Transverse colon (tissue), 4 donors: ENCODE measurements around the gene PTPRN2. TPM values are rescaled to one million over a fixed set of nuclear protein-coding genes. Genes with fewer than 3 reads are reported as not detected.

Experiments used
- DNase-seq: peaks from one replicate; pipeline ENCODE4 v3.0.0-alpha.2; 2019
- H3K27ac ChIP-seq, 4 donors: fragments of 200-600 bp; sonication (generic); 2 replicates each; pipeline ENCODE4 v1.5.1; 2016 to 2018; ENCODE audit warnings: inconsistent platforms in 4 of 4
- H3K27me3 ChIP-seq: fragments of 200-600 bp; sonication (generic); 2 replicates; pipeline ENCODE4 v1.5.1; 2017; ENCODE audit warnings: inconsistent platforms
- H3K36me3 ChIP-seq, 4 donors: fragments of 200-600 bp; sonication (generic); 2 replicates each; pipeline ENCODE4 v1.5.1; 2017 to 2019; ENCODE audit warnings: inconsistent platforms in 4 of 4
- H3K4me1 ChIP-seq, 4 donors: fragments of 200-600 bp; sonication (generic); 2 replicates each; pipeline ENCODE4 v1.5.1; 2017 to 2020; ENCODE audit warnings: inconsistent platforms in 4 of 4
- H3K4me3 ChIP-seq, 4 donors: fragments of 200-600 bp; sonication (generic); 1 replicate in 1 of 4; 2 replicates in 3 of 4; pipeline versions ENCODE4 v1.5.1 to v1.6.1; 2017 to 2019; ENCODE audit warnings: inconsistent platforms in 4 of 4
- H3K9me3 ChIP-seq, 2 donors: fragments of 200-600 bp; sonication (generic); 2 replicates each; pipeline ENCODE4 v1.5.1; 2017 to 2019; ENCODE audit warnings: inconsistent platforms in 2 of 2
- EP300 ChIP-seq: sonication (generic); formaldehyde crosslinking; IDR thresholded peaks from one replicate; pipeline ENCODE4 v1.6.1; 2017; ENCODE audit warnings: antibody characterized with exemption, low read depth
- POLR2A ChIP-seq: fragments of 450-650 bp; IDR thresholded peaks from one replicate; pipeline ENCODE4 v1.6.1; 2016; ENCODE audit warnings: antibody characterized with exemption, mild to moderate bottlenecking, moderate library complexity
- POLR2AphosphoS5 ChIP-seq, 3 donors: sonication (generic); formaldehyde crosslinking; IDR thresholded peaks; one replicate each; pipeline ENCODE4 v1.6.1; 2016; ENCODE audit warnings: antibody characterized with exemption in 3 of 3
- WGBS, 2 donors: methylation state at CpG; one replicate each; pipeline ENCODE4 v1.1.5; 2018; ENCODE audit warnings: low coverage in 1 of 2; 5-methylcytosine and 5-hydroxymethylcytosine counted together
- in situ Hi-C, 4 donors: fragments of 200-750 bp; cut with MboI; loops; one replicate each; pipeline versions ENCODE4 v1.15.0 to v1.15.1; 2017; ENCODE audit warnings: low sequenced_read_pairs in 3 of 4, low pct_ligation_motif_present in 1 of 4, low pct_unique_long_range_greater_than_20kb in 1 of 4
- intact Hi-C: fragments of 100-400 bp; cut with DNase I; formaldehyde crosslinking; loops from one replicate; pipeline ENCODE4 v1.15.1; 2023; ENCODE audit warnings: low total_unique reads
- total RNA-seq, 4 donors: library from RNA; depleted of rRNA; stranded (reverse); fragments of >200 nt; gene quantifications; one replicate each; pipeline ENCODE4 v1.1.0, GENCODE V29; 2016
- TF ChIP-seq, protein P1 (sequence below), 5 experiments: fragments of 200-600 bp in 3 of 5; fragments of 450-650 bp in 2 of 5; sonication (generic) in 3 of 5; IDR thresholded peaks; 1 replicate in 2 of 5; 2 replicates in 3 of 5; pipeline ENCODE4 v1.5.1; 2016 to 2017; ENCODE audit warnings: antibody characterized with exemption in 5 of 5, inconsistent platforms in 3 of 5, mild to moderate bottlenecking in 2 of 5, moderate library complexity in 1 of 5

Gene PTPRN2
- total RNA-seq, 4 donors from 2014 or later = 15.4 to 31.1 (median 21.8) TPM

DNA sequence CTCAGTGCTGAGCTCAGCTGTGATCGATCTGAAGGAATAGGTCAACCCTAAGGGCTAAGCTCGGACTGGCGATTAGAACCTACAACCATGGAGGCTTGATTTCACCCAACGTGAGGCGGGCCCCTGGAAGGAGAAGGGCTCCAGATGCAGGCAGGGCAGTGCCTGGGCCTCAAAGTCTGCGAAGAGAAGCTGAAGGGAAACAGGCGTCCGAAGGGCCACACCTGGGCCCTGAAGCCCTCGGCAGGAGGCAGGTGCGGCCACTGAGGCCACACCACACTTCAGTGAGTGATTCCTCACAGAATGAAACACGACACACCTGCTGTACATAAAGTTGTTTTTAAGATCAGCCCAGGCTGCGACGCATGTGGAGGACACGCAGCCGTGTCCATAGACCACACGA is 198.7 kb downstream of the PTPRN2 start:
- H3K9me3 ChIP-seq = no peaks in the 10 kb centered on the region
- no peak overlapping the region for H3K4me3 ChIP-seq
- intact Hi-C loops (no loop called here), in situ Hi-C loops (no loop called here)
- no peaks in the 10 kb centered on the region for H3K27me3 ChIP-seq
- no peak for DNase-seq
- WGBS, 2 donors = 79 to 84% methylated on average over 6 to 16 of the region's 16 CpGs
- H3K27ac ChIP-seq = no peak overlapping the region
- TF ChIP-seq, protein P1, sequence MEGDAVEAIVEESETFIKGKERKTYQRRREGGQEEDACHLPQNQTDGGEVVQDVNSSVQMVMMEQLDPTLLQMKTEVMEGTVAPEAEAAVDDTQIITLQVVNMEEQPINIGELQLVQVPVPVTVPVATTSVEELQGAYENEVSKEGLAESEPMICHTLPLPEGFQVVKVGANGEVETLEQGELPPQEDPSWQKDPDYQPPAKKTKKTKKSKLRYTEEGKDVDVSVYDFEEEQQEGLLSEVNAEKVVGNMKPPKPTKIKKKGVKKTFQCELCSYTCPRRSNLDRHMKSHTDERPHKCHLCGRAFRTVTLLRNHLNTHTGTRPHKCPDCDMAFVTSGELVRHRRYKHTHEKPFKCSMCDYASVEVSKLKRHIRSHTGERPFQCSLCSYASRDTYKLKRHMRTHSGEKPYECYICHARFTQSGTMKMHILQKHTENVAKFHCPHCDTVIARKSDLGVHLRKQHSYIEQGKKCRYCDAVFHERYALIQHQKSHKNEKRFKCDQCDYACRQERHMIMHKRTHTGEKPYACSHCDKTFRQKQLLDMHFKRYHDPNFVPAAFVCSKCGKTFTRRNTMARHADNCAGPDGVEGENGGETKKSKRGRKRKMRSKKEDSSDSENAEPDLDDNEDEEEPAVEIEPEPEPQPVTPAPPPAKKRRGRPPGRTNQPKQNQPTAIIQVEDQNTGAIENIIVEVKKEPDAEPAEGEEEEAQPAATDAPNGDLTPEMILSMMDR (IDR thresholded peaks at IDR 0.05) = no peak
- TF ChIP-seq POLR2AphosphoS5 (IDR thresholded peaks at IDR 0.05) (no peak), POLR2A (no peak), EP300 (no peak)
- H3K4me1 ChIP-seq = no peaks in the 10 kb centered on the region
- H3K36me3 ChIP-seq = no peaks in the 10 kb centered on the region

DNA sequence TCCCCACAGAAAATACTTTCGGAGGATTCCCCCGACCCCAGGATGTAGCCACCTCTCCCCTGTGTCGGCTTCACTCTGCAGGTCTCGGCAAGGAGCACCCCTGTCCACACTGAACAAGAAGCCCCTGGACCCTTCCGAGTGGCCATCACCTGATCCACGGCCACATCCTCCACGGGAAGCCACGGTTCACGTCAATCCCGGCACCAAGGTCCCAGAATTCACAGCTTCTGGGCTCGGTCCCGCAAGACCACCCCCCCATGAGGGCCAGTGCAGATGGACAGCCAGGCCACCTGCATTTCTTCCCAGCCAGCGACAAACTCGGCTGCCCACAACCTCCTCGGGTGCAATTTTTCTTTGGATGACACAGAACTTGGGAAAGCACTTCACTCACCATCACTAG is 199.6 kb downstream of the PTPRN2 start:
- in situ Hi-C loops = no loop called here
- H3K27ac ChIP-seq = no peak overlapping the region
- no peaks in the 10 kb centered on the region for H3K36me3 ChIP-seq
- no peaks in the 10 kb centered on the region for H3K9me3 ChIP-seq
- H3K27me3 ChIP-seq = no peaks in the 10 kb centered on the region
- WGBS, 2 donors = 48 to 77% methylated on average over 2 to 15 of the region's 15 CpGs
- intact Hi-C loops = no loop called here
- no peaks in the 10 kb centered on the region for H3K4me1 ChIP-seq
- no peak overlapping the region for H3K4me3 ChIP-seq
- TF ChIP-seq POLR2AphosphoS5 (IDR thresholded peaks at IDR 0.05) (no peak), POLR2A (no peak), EP300 (no peak)
- TF ChIP-seq, protein P1 (IDR thresholded peaks at IDR 0.05) = no peak
- DNase-seq = no peak

DNA sequence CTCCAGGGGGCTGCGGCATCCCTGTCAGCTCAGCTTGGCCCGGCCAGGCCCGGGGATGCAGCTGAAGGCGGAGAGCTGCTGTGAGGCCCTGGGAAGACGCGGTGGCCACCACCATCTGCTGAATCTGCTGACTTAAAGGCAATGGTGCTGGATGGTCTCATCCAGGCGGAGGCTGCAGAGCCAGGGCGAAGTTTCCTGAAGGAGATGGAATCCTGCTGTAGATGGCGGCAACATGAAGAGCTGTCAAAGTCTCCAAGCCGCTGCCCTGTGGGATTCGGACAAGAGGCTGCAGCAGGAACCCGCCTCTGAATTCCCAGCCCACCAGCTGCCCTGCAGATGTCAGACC is 200.1 kb downstream of the PTPRN2 start:
- no peaks in the 10 kb centered on the region for H3K36me3 ChIP-seq
- no peaks in the 10 kb centered on the region for H3K4me1 ChIP-seq
- intact Hi-C loops (no loop called here), in situ Hi-C loops (no loop called here)
- no peak overlapping the region for H3K4me3 ChIP-seq
- 79% methylated on average over 12 of the region's 12 CpGs; no CpG with 5 or more reads in 1 of the 2 donors for WGBS, 2 donors
- no peaks in the 10 kb centered on the region for H3K9me3 ChIP-seq
- TF ChIP-seq, protein P1 (IDR thresholded peaks at IDR 0.05) = no peak
- TF ChIP-seq POLR2AphosphoS5 (IDR thresholded peaks at IDR 0.05) = no peak
- no peak for TF ChIP-seq EP300
- no peak for TF ChIP-seq POLR2A
- H3K27ac ChIP-seq = no peak overlapping the region
- H3K27me3 ChIP-seq = no peaks in the 10 kb centered on the region
- DNase-seq = no peak

DNA sequence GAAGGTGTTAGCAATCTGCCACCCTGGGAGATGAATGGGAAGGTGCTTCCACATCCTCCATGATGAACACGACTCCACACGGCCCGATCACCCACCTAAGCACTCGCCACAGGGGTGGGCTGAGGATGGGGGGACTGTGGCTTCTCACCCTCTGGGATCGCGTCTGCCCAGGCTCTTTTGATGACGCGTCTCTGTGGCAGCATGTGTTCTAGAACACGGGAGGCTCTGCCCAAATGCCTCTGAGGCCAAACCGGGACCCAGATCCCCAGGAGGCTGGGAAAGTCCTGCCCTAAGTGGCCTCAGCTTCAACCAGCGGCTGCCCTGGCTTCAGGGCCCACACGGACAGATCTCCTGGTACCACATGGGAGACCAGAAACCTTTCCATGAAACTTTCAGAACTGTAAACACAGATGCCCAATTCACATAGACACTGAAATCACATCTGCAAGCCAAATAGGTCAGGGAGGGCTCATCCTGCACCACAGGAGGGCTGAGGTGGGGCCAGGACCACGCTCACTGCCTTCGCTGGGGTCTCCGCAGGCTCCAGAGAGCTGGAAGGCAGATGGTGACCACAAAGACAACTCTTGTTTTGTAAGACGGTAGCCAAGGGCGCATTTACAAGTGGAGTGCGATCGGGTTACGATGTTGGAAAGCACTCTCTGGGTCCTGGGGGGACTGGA is 200.6 kb downstream of the PTPRN2 start:
- TF ChIP-seq EP300 (no peak), POLR2A (no peak), POLR2AphosphoS5 (IDR thresholded peaks at IDR 0.05) (no peak)
- TF ChIP-seq, protein P1 (IDR thresholded peaks at IDR 0.05) = no peak
- intact Hi-C loops (no loop called here), in situ Hi-C loops (no loop called here)
- no peak overlapping the region for H3K27ac ChIP-seq
- H3K9me3 ChIP-seq = no peaks in the 10 kb centered on the region
- no peak for DNase-seq
- 88% methylated on average over 20 of the region's 20 CpGs; no CpG with 5 or more reads in 1 of the 2 donors for WGBS, 2 donors
- H3K4me3 ChIP-seq = no peak overlapping the region
- H3K4me1 ChIP-seq = no peaks in the 10 kb centered on the region
- no peaks in the 10 kb centered on the region for H3K27me3 ChIP-seq
- H3K36me3 ChIP-seq = no peaks in the 10 kb centered on the region
